Duodenal mucosa (tissue), 2 donors: Measurements from ENCODE around the gene SIGLEC9.

Experiments used
- H3K27ac ChIP-seq: one replicate; pipeline ENCODE4 v1.7.0; 2013; ENCODE audit warnings: low read depth, low read length
- H3K27me3 ChIP-seq, 2 donors: one replicate each; pipeline ENCODE4 v1.7.0; 2013; ENCODE audit warnings: low read length in 2 of 2, control low read depth in 1 of 2; ENCODE audit not compliant: insufficient read depth in 2 of 2, control insufficient read depth in 1 of 2
- H3K36me3 ChIP-seq, 2 donors: one replicate each; pipeline ENCODE4 v1.7.0; 2013; ENCODE audit warnings: low read length in 2 of 2, control low read depth in 1 of 2; ENCODE audit not compliant: insufficient read depth in 2 of 2, control insufficient read depth in 1 of 2
- H3K4me1 ChIP-seq, 2 donors: one replicate each; pipeline ENCODE4 v1.7.0; 2013; ENCODE audit warnings: low read length in 2 of 2, control low read depth in 1 of 2; ENCODE audit not compliant: insufficient read depth in 2 of 2, control insufficient read depth in 1 of 2
- H3K4me3 ChIP-seq, 2 donors: one replicate each; pipeline ENCODE4 v1.7.0; 2013; ENCODE audit warnings: low read length in 2 of 2, low read depth in 1 of 2
- H3K9ac ChIP-seq, 2 donors: one replicate each; pipeline ENCODE4 v1.7.0; 2013; ENCODE audit warnings: low read length in 2 of 2, low read depth in 1 of 2
- H3K9me3 ChIP-seq, 2 donors: one replicate each; pipeline ENCODE4 v1.7.0; 2013; ENCODE audit warnings: low read length in 2 of 2, control low read depth in 1 of 2; ENCODE audit not compliant: control insufficient read depth in 1 of 2

Gene SIGLEC9

GRCh38 chr19:51096473-51097165, 28.1 kb upstream of the SIGLEC9 start:
- H3K4me1 ChIP-seq = no peaks in the 10 kb centered on the region
- no peak overlapping the region for H3K27ac ChIP-seq
- H3K27me3 ChIP-seq = no peaks in the 10 kb centered on the region
- peaks cover 0 to 9% of the 10 kb centered on the region in 2 donors for H3K36me3 ChIP-seq
- no peak overlapping the region for H3K9ac ChIP-seq
- H3K9me3 ChIP-seq = no peaks in the 10 kb centered on the region
- no peak overlapping the region for H3K4me3 ChIP-seq

- Histone ChIP-seq H3K36me3 (peaks cover 0 to 13% of the 10 kb centered on the region in 2 donors), H3K9me3 (no peaks in the 10 kb centered on the region), H3K9ac (no peak overlapping the region), H3K4me3 (no peak overlapping the region), H3K27me3 (no peaks in the 10 kb centered on the region), H3K27ac (no peak overlapping the region), H3K4me1 (no peaks in the 10 kb centered on the region)
Measured at GRCh38 chr19:51097166-51097738, 27.5 kb upstream of the SIGLEC9 start.

- Histone ChIP-seq H3K9ac (no peak overlapping the region), H3K4me1 (no peaks in the 10 kb centered on the region), H3K36me3 (peaks cover 0 to 18% of the 10 kb centered on the region in 2 donors), H3K4me3 (no peak overlapping the region), H3K27me3 (no peaks in the 10 kb centered on the region), H3K27ac (no peak overlapping the region), H3K9me3 (no peaks in the 10 kb centered on the region)
Measured at GRCh38 chr19:51097796-51098195, 26.9 kb upstream of the SIGLEC9 start.

GRCh38 chr19:51098365-51099046, 26.2 kb upstream of the SIGLEC9 start:
- Histone ChIP-seq H3K36me3 (peaks cover 1 to 18% of the 10 kb centered on the region in 2 donors), H3K27me3 (no peaks in the 10 kb centered on the region), H3K9me3 (no peaks in the 10 kb centered on the region), H3K27ac (no peak overlapping the region), H3K9ac (no peak overlapping the region), H3K4me3 (no peak overlapping the region), H3K4me1 (no peaks in the 10 kb centered on the region)

GRCh38 chr19:51099047-51099382, 25.7 kb upstream of the SIGLEC9 start:
- H3K9me3 ChIP-seq = no peaks in the 10 kb centered on the region
- H3K36me3 ChIP-seq = peaks cover 5 to 22% of the 10 kb centered on the region in 2 donors
- H3K4me1 ChIP-seq = no peaks in the 10 kb centered on the region
- no peak overlapping the region for H3K9ac ChIP-seq
- H3K27me3 ChIP-seq = no peaks in the 10 kb centered on the region
- no peak overlapping the region for H3K27ac ChIP-seq
- H3K4me3 ChIP-seq = no peak overlapping the region

GRCh38 chr19:51100601-51101000, 24.1 kb upstream of the SIGLEC9 start:
- no peaks in the 10 kb centered on the region for H3K27me3 ChIP-seq
- no peaks in the 10 kb centered on the region for H3K4me1 ChIP-seq
- H3K9ac ChIP-seq = no peak overlapping the region
- H3K9me3 ChIP-seq = no peaks in the 10 kb centered on the region
- H3K4me3 ChIP-seq = no peak overlapping the region
- peaks cover 5 to 31% of the 10 kb centered on the region in 2 donors for H3K36me3 ChIP-seq
- H3K27ac ChIP-seq = no peak overlapping the region

GRCh38 chr19:51101171-51101865, 23.4 kb upstream of the SIGLEC9 start:
- Histone ChIP-seq H3K9me3 (no peaks in the 10 kb centered on the region), H3K4me3 (no peak overlapping the region), H3K27ac (no peak overlapping the region), H3K4me1 (no peaks in the 10 kb centered on the region), H3K27me3 (no peaks in the 10 kb centered on the region), H3K9ac (no peak overlapping the region), H3K36me3 (peaks cover 5 to 31% of the 10 kb centered on the region in 2 donors)

GRCh38 chr19:51102991-51103390, 21.7 kb upstream of the SIGLEC9 start:
- Histone ChIP-seq H3K9me3 (no peaks in the 10 kb centered on the region), H3K27ac (no peak overlapping the region), H3K27me3 (no peaks in the 10 kb centered on the region), H3K4me1 (peaks cover 5 to 7% of the 10 kb centered on the region in 2 donors), H3K9ac (no peak overlapping the region), H3K4me3 (no peak overlapping the region), H3K36me3 (peaks cover 5 to 27% of the 10 kb centered on the region in 2 donors)

- Histone ChIP-seq H3K27me3 (no peaks in the 10 kb centered on the region), H3K4me1 (peaks cover 5 to 10% of the 10 kb centered on the region in 2 donors), H3K27ac (no peak overlapping the region), H3K9ac (no peak overlapping the region), H3K9me3 (no peaks in the 10 kb centered on the region), H3K4me3 (no peak overlapping the region), H3K36me3 (peaks cover 5 to 25% of the 10 kb centered on the region in 2 donors)
Measured at GRCh38 chr19:51103926-51104341, 20.8 kb upstream of the SIGLEC9 start.
